Lower leg skin (tissue), 3 donors: ENCODE results near the gene RNF227.

ENCODE experiments used
- CTCF ChIP-seq, 3 donors: fragments of 450-650 bp; IDR thresholded peaks; one replicate each; pipeline ENCODE4 v1.5.1; 2016; ENCODE audit warnings: antibody characterized with exemption in 3 of 3, mild to moderate bottlenecking in 3 of 3, moderate library complexity in 2 of 3
- POLR2A ChIP-seq, 2 donors: fragments of 450-650 bp; IDR thresholded peaks; one replicate each; pipeline ENCODE4 v1.6.1; 2016 to 2017; ENCODE audit warnings: antibody characterized with exemption in 2 of 2, mild to moderate bottlenecking in 1 of 2, moderate library complexity in 1 of 2

DNA sequence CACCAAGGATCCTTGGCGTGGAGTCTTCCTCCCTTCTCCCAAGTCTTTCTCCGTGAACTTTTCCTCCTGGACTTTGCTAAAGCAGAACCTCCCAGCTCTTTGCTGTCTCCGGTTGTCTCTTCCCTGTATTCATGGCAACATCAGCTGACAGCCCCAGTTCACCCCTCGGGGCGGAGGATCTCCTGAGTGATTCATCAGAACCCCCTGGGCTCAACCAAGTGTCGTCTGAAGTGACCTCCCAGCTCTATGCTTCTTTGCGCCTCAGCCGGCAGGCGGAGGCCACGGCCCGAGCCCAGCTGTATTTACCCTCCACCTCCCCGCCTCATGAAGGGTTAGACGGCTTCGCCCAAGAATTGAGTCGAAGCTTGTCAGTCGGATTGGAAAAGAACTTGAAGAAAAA lies 16.9 kb upstream of the RNF227 start:
- TF ChIP-seq CTCF (IDR thresholded peaks at IDR 0.05) (no peak), POLR2A (IDR thresholded peaks at IDR 0.05) (no peak)
